SK-N-SH treated with all-trans-retinoic acid at 6 μM for 48 hours (cell line): ENCODE data around the gene CNPY4.

Source experiments
- ATAC-seq: fragments of 200-7000 bp; cut with Tn5 transposase; 3 replicates; pipeline ENCODE4 v1.9.1; 2020; ENCODE audit warnings: mild to moderate bottlenecking, moderate library complexity
- ARNTL ChIP-seq: fragments of 450-650 bp; formaldehyde crosslinking; IDR thresholded peaks from 2 replicates; pipeline ENCODE4 v1.5.0; 2020; ENCODE audit warnings: low read depth, mild to moderate bottlenecking, moderate library complexity, borderline replicate concordance
- BACH2 ChIP-seq: fragments of 250-450 bp; sonication (Bioruptor Pico); IDR thresholded peaks from 2 replicates; pipeline ENCODE4 v1.9.0; 2021; ENCODE audit warnings: mild to moderate bottlenecking, borderline replicate concordance
- CREB5 ChIP-seq: fragments of 250-450 bp; sonication (Bioruptor Pico); IDR thresholded peaks from 2 replicates; pipeline ENCODE4 v1.5.1; 2020; ENCODE audit warnings: low read depth, mild to moderate bottlenecking, moderate library complexity
- CSDC2 ChIP-seq: fragments of 250-450 bp; sonication (Bioruptor Pico); IDR thresholded peaks from 2 replicates; pipeline ENCODE4 v1.5.0; 2020; ENCODE audit warnings: mild to moderate bottlenecking, moderate library complexity
- CSRNP3 ChIP-seq: fragments of 250-450 bp; sonication (Bioruptor Pico); IDR thresholded peaks from 2 replicates; pipeline ENCODE4 v1.5.1; 2021; ENCODE audit warnings: mild to moderate bottlenecking, moderate library complexity
- ESRRG ChIP-seq: fragments of 250-450 bp; sonication (Bioruptor Pico); IDR thresholded peaks from 2 replicates; pipeline ENCODE4 v1.6.1; 2021; ENCODE audit warnings: mild to moderate bottlenecking
- GLIS3 ChIP-seq: fragments of 250-450 bp; sonication (Bioruptor Pico); IDR thresholded peaks from 2 replicates; pipeline ENCODE4 v1.5.0; 2020; ENCODE audit warnings: mild to moderate bottlenecking, moderate library complexity
- ISL1 ChIP-seq: fragments of 250-450 bp; sonication (Bioruptor Pico); IDR thresholded peaks from 2 replicates; pipeline ENCODE4 v2.1.2; 2022; ENCODE audit warnings: mild to moderate bottlenecking, moderate library complexity
- OSR1 ChIP-seq: fragments of 250-450 bp; sonication (Bioruptor Pico); IDR thresholded peaks from 2 replicates; pipeline ENCODE4 v1.8.0; 2022; ENCODE audit warnings: moderate library complexity, mild to moderate bottlenecking, inconsistent platforms
- PATZ1 ChIP-seq: fragments of 250-450 bp; sonication (Bioruptor Pico); IDR thresholded peaks from 2 replicates; pipeline ENCODE4 v1.8.0; 2020; ENCODE audit warnings: mild to moderate bottlenecking, moderate library complexity, borderline replicate concordance
- POU6F1 ChIP-seq: fragments of 250-450 bp; sonication (Bioruptor Pico); IDR thresholded peaks from 2 replicates; pipeline ENCODE4 v1.8.0; 2021; ENCODE audit warnings: low read depth, mild to moderate bottlenecking, moderate library complexity, borderline replicate concordance
- PPARA ChIP-seq: fragments of 250-450 bp; sonication (Bioruptor Pico); IDR thresholded peaks from 2 replicates; pipeline ENCODE4 v1.5.0; 2020; ENCODE audit warnings: mild to moderate bottlenecking, borderline replicate concordance
- RARB ChIP-seq: fragments of 250-450 bp; sonication (Bioruptor Pico); IDR thresholded peaks from 2 replicates; pipeline ENCODE4 v1.8.0; 2021; ENCODE audit warnings: mild to moderate bottlenecking, moderate library complexity
- SNAI2 ChIP-seq: fragments of 250-450 bp; sonication (Bioruptor Pico); IDR thresholded peaks from 2 replicates; pipeline ENCODE4 v1.5.0; 2020; ENCODE audit warnings: mild to moderate bottlenecking, moderate library complexity
- TCF4 ChIP-seq: fragments of 250-450 bp; sonication (Bioruptor Pico); IDR thresholded peaks from 2 replicates; pipeline ENCODE4 v1.8.0; 2021; ENCODE audit warnings: mild to moderate bottlenecking, moderate library complexity, borderline replicate concordance
- TOX ChIP-seq: fragments of 250-450 bp; sonication (Bioruptor Pico); IDR thresholded peaks from 2 replicates; pipeline ENCODE4 v1.8.0; 2021; ENCODE audit warnings: mild to moderate bottlenecking, moderate library complexity, borderline replicate concordance
- ZC3H10 ChIP-seq: fragments of 250-450 bp; sonication (Bioruptor Pico); IDR thresholded peaks from 2 replicates; pipeline ENCODE4 v1.5.1; 2021; ENCODE audit warnings: mild to moderate bottlenecking, moderate library complexity
- ZFP3 ChIP-seq: fragments of 250-450 bp; sonication (Bioruptor Pico); IDR thresholded peaks from 2 replicates; pipeline ENCODE4 v1.5.0; 2020; ENCODE audit warnings: mild to moderate bottlenecking, moderate library complexity
- ZFP30 ChIP-seq: fragments of 450-650 bp; formaldehyde crosslinking; IDR thresholded peaks from 2 replicates; pipeline ENCODE4 v1.5.0; 2022; ENCODE audit warnings: mild to moderate bottlenecking, moderate library complexity
- ZNF565 ChIP-seq: fragments of 450-650 bp; formaldehyde crosslinking; conservative IDR thresholded peaks from 2 replicates; pipeline ENCODE4 v1.5.0; 2020; ENCODE audit warnings: low read depth, mild to moderate bottlenecking, moderate library complexity
- ZNF8 ChIP-seq: fragments of 450-650 bp; formaldehyde crosslinking; IDR thresholded peaks from 2 replicates; pipeline ENCODE4 v1.5.0; 2020; ENCODE audit warnings: mild to moderate bottlenecking, moderate library complexity

The CNPY4 gene

GRCh38 chr7:100119970-100120732 is 717 bp downstream of the CNPY4 start:
- peak; percentile 83 for ATAC-seq

GRCh38 chr7:100120733-100121036 is 1.3 kb downstream of the CNPY4 start:
- ATAC-seq = no peak
- TF ChIP-seq SNAI2 (CRISPR knock-in tag) (no peak), ZC3H10 (CRISPR knock-in tag) (no peak), CSRNP3 (no peak), PATZ1 (CRISPR knock-in tag) (no peak), OSR1 (CRISPR knock-in tag) (no peak), PPARA (CRISPR knock-in tag) (no peak), ISL1 (CRISPR knock-in tag) (no peak), TCF4 (CRISPR knock-in tag) (no peak), ARNTL (CRISPR knock-in tag) (no peak), BACH2 (no peak)

More at GRCh38 chr7:100119970-100120732, 717 bp downstream of the CNPY4 start:
- TF ChIP-seq ZNF565 (CRISPR knock-in tag) (no peak), RARB (CRISPR knock-in tag) (no peak), ZFP30 (CRISPR knock-in tag) (no peak), SNAI2 (CRISPR knock-in tag) (no peak), ZNF8 (CRISPR knock-in tag) (no peak), BACH2 (no peak)

GRCh38 chr7:100122067-100122466 is 2.6 kb downstream of the CNPY4 start:
- no peak for ATAC-seq
- TF ChIP-seq CSDC2 (CRISPR knock-in tag) (no peak), BACH2 (no peak), CREB5 (no peak), PPARA (CRISPR knock-in tag) (no peak), ZFP30 (CRISPR knock-in tag) (no peak), CSRNP3 (no peak), PATZ1 (CRISPR knock-in tag) (no peak), ARNTL (CRISPR knock-in tag) (no peak), ZFP3 (CRISPR knock-in tag) (no peak), ISL1 (CRISPR knock-in tag) (no peak)

- no peak for ATAC-seq
- TF ChIP-seq TCF4 (CRISPR knock-in tag) = no peak
- no peak for TF ChIP-seq CSRNP3
- no peak for TF ChIP-seq POU6F1 (CRISPR knock-in tag)
- no peak for TF ChIP-seq ESRRG (CRISPR knock-in tag)
- no peak for TF ChIP-seq ZNF565 (CRISPR knock-in tag)
- TF ChIP-seq SNAI2 (CRISPR knock-in tag) = no peak
- TF ChIP-seq CSDC2 (CRISPR knock-in tag) = no peak
- no peak for TF ChIP-seq OSR1 (CRISPR knock-in tag)
- TF ChIP-seq TOX = no peak
- TF ChIP-seq ZNF8 (CRISPR knock-in tag) = no peak
- no peak for TF ChIP-seq ARNTL (CRISPR knock-in tag)
- TF ChIP-seq ISL1 (CRISPR knock-in tag) = no peak
- no peak for TF ChIP-seq GLIS3 (CRISPR knock-in tag)
- TF ChIP-seq ZC3H10 (CRISPR knock-in tag) = no peak
These were observed 3.1 kb downstream of the CNPY4 start for GRCh38 chr7:100122568-100122967.
